Activated T-cell treated with anti-CD3 and anti-CD28 coated beads, Interleukin-2, amount 50 U/mL, for 48 hours (primary cell): ENCODE results near the gene NR1H3.
"Not testable (repeated sequence)": the region's sequence is repeated elsewhere in the genome, so short reads cannot be mapped to it uniquely, and the experiment has no call there.

Experiments used
- DNase-seq, 2 experiments: peaks; one replicate each; pipeline ENCODE4 v3.0.0-alpha.2; 2020

The NR1H3 gene

DNA sequence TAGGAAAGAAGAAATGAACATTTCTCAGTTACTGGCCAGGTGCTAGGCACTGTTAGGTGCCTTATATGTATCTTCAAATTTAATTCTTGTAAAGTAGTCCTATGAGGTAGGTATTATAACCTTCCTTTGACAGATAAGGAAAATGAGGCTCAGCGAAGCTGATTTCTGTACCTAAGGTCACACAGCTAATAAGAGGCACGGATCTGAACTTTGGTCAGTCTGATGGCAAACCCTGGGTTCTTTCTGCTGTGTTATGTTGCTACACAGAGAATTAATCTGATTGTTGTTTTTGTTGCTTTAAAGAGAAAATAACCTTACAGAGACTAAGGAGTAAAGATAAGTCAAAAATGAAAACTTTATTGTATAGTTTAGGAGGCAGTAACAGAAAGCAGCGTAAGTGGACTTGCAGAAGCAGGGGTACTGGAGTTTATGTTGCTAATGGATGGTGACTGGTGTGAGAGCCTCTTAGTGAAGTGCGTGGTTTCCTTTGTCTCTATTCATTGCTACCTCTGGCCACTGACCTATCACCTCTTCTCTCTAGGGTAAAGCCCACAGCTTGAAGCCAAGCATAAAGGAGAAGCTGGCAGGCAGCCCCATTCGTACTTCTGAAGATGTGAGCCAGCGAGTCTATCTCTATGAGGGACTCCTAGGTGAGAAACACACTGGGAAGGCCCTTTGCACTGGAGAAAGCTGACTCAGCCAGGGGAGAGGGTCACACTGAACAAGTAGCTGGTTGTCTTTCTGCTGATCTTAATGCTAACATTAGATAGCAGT is 50.4 kb downstream of the NR1H3 start:
- DNase-seq = no peak

DNA sequence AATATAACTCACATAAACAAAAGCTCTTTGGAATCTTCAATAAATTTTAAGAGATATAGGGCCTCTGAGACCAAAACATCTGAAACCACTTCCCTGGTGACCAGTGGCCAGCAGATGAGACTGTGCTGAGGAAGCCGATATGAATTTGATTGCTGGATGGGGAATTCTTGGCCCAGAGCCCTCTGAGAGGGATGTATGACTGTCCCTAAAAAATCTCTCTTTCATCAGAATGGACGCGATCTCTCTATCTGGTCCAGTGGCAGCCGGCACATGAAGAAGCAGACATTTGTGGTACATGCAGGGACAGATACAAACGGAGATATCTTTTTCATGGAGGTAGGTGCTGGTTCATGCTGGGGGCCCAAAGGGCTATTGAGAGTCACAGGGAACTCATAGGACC is 57.2 kb downstream of the NR1H3 start:
- no peak for DNase-seq

DNA sequence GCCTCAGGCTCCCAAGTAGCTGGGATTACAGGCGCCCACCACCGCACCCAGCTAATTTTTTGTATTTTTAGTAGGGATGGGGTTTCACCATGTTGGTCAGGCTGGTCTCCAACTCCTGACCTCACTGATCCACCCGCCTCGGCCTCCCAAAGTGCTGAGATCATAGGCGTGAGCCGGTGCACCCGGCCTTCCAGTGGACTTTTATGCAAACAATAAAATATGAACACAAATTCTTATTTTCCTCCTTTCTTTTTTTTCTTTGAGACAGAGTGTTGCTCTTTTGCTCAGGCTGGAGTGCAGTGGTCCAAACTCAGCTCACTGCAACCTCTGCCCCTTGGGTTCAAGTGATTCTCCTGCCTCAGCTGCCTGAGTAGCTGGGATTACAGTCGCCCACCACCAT is 58.7 kb downstream of the NR1H3 start:
- not testable (repeated sequence) for DNase-seq

DNA sequence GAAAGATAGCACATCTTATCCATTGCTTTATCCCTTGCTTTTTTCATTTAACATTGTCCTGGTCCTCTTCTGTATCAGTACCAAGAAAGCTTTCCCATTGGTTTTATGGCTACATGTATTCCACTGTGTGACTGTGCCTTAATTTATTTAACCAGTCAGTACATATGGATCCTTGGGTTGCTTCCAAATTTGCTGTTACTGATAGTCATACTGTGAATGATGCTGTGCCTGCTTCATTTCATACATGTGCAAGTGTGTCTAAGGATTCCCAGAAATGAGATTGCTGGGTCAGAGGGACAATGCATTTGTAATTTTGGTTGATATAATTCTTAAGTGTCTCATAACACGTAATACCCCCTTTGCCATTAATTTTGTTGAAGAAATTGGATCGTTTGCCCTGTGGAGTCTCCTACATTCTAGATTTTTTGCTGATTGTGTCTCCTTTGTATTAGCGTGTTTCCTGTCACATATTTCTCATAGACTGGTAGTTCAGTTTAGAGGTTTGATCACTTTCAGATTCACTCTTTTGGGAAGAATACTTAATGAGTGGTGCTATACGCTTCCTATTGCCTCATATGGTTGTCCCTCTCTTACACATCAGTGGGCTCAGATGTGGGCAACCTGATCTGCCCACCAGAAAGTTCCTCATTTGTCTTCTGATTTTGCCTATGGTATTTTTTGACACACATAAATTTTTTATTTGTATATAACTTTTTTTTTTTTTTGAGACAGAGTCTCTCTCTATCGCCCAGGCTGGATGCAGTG is 59.5 kb downstream of the NR1H3 start:
- no peak for DNase-seq

- no peak for DNase-seq
These were observed 60.4 kb downstream of the NR1H3 start for GRCh38 chr11:47318166-47318565.
